Keratinocyte (primary cell): Measurements from ENCODE around the gene MSMP. TPM values are rescaled to one million over a fixed set of nuclear protein-coding genes. Genes with fewer than 3 reads are reported as not detected.

Experiments
- DNase-seq: peaks from one replicate; pipeline ENCODE4 v3.0.0-alpha.2; 2011; ENCODE audit warnings: low read depth, missing footprints, low spot score
- FAIRE-seq: peaks from 2 replicates; lab custom pipeline; 2011; peaks lifted over from hg19 to GRCh38; lab: Jason Lieb, UNC
- H2AFZ ChIP-seq: 2 replicates; pipeline ENCODE4 v1.6.0; 2012; ENCODE audit warnings: low read length, control low read depth, inconsistent platforms; ENCODE audit not compliant: control insufficient read depth
- H3K27ac ChIP-seq: 2 replicates; pipeline ENCODE4 v1.5.1; 2011; ENCODE audit warnings: low read length; ENCODE audit not compliant: control insufficient read depth, insufficient read depth
- H3K27me3 ChIP-seq: 3 replicates; pipeline ENCODE4 v1.6.0; 2011; ENCODE audit warnings: low read length; ENCODE audit not compliant: control insufficient read depth, insufficient read depth; ENCODE audit errors: extremely low read depth
- H3K36me3 ChIP-seq, 2 experiments: 2 replicates in 1 of 2; 3 replicates in 1 of 2; pipeline ENCODE4 v1.5.1; 2011; ENCODE audit warnings: low read length in 2 of 2, mild to moderate bottlenecking in 1 of 2; ENCODE audit not compliant: control insufficient read depth in 2 of 2, insufficient read depth in 2 of 2; ENCODE audit errors: extremely low read depth in 1 of 2
- H3K4me1 ChIP-seq: 3 replicates; pipeline ENCODE4 v1.5.1; 2011; ENCODE audit warnings: low read length; ENCODE audit not compliant: control insufficient read depth, insufficient read depth; ENCODE audit errors: extremely low read depth
- H3K4me2 ChIP-seq: 3 replicates; pipeline ENCODE4 v1.6.0; 2011; ENCODE audit warnings: low read depth, low read length; ENCODE audit not compliant: control insufficient read depth, insufficient read depth; ENCODE audit errors: extremely low read depth
- H3K4me3 ChIP-seq, 3 experiments: fragments of 200-600 bp in 1 of 3; sonication (generic) in 1 of 3; 2 replicates in 2 of 3; 3 replicates in 1 of 3; pipeline ENCODE4 v1.5.1; 2011 to 2016; ENCODE audit warnings: low read length in 3 of 3, mild to moderate bottlenecking in 3 of 3, control low read depth in 2 of 3, inconsistent platforms in 1 of 3, low read depth in 1 of 3, mixed read lengths in 1 of 3, mixed run types in 1 of 3, moderate library complexity in 1 of 3; ENCODE audit not compliant: control insufficient read depth in 2 of 3, insufficient read depth in 2 of 3; ENCODE audit errors: extremely low read depth in 1 of 3
- H3K79me2 ChIP-seq: 2 replicates; pipeline ENCODE4 v1.6.0; 2012; ENCODE audit warnings: low read length; ENCODE audit not compliant: control insufficient read depth, insufficient read depth
- H3K9ac ChIP-seq: 3 replicates; pipeline ENCODE4 v1.6.0; 2011; ENCODE audit warnings: low read length; ENCODE audit not compliant: control insufficient read depth, insufficient read depth; ENCODE audit errors: extremely low read depth
- H3K9me1 ChIP-seq: 3 replicates; pipeline ENCODE4 v1.6.0; 2011; ENCODE audit warnings: low read length; ENCODE audit not compliant: control insufficient read depth, insufficient read depth; ENCODE audit errors: extremely low read depth
- H3K9me3 ChIP-seq: 2 replicates; pipeline ENCODE4 v1.5.1; 2012; ENCODE audit warnings: low read depth, low read length; ENCODE audit not compliant: control insufficient read depth
- H4K20me1 ChIP-seq: 3 replicates; pipeline ENCODE4 v1.6.0; 2011; ENCODE audit warnings: low read length; ENCODE audit not compliant: control insufficient read depth, insufficient read depth; ENCODE audit errors: extremely low read depth
- EZH2 ChIP-seq: IDR thresholded peaks from one replicate; pipeline ENCODE4 v1.6.1; 2012; ENCODE audit warnings: inconsistent platforms, mild to moderate bottlenecking, low read length, moderate library complexity
- dilution Hi-C: fragments of 300-500 bp; cut with MboI; formaldehyde crosslinking; loops from one replicate; pipeline ENCODE4 v1.7.0; 2020; ENCODE audit warnings: low sequenced_read_pairs; ENCODE audit not compliant: extremely low pct_ligation_motif_present
- polyA plus RNA-seq, 5 experiments: library from polyadenylated mRNA; depleted of rRNA in 3 of 5; stranded (reverse) in 3 of 5; stranded (forward) in 1 of 5; unstranded in 1 of 5; fragments of >200 nt; gene quantifications; 1 replicate in 1 of 5; 2 replicates in 3 of 5; 3 replicates in 1 of 5; pipeline versions ENCODE4 v1.2.1 to v1.2.3, GENCODE V29; 2011 to 2012; ENCODE audit warnings: missing spikeins in 2 of 5, low read depth in 1 of 5, low replicate concordance in 1 of 5
- TF ChIP-seq, protein P1 (sequence below), 3 experiments: IDR thresholded peaks in 1 of 3; conservative IDR thresholded peaks in 1 of 3; optimal IDR thresholded peaks in 1 of 3; 2 replicates in 2 of 3; 3 replicates in 1 of 3; pipeline versions ENCODE3 to v1.5.1; 2011; ENCODE audit warnings: low read length in 3 of 3, mild to moderate bottlenecking in 3 of 3, moderate library complexity in 2 of 3, control low read depth in 1 of 3, inconsistent platforms in 1 of 3; ENCODE audit not compliant: insufficient read depth in 2 of 3; ENCODE audit errors: extremely low read depth in 1 of 3

Gene MSMP
- polyA plus RNA-seq, 1 donor (not counting 4 experiments of a cell fraction or from before 2014, with no cell fraction given) = not detected

GRCh38 chr9:35750256-35750531, 3.9 kb downstream of the MSMP start:
- dilution Hi-C loops = no loop called here
- peaks cover 37% of the 10 kb centered on the region for H3K79me2 ChIP-seq
- H3K36me3 ChIP-seq = peaks cover 24 to 27% of the 10 kb centered on the region in 2 experiments
- H3K9me1 ChIP-seq = peaks cover 3% of the 10 kb centered on the region
- peak overlapping the region; percentile 76 for H3K9ac ChIP-seq
- H3K4me1 ChIP-seq = peaks cover 24% of the 10 kb centered on the region
- FAIRE-seq (no peak), DNase-seq (no peak)
- TF ChIP-seq EZH2 = no peak
- TF ChIP-seq, protein P1, sequence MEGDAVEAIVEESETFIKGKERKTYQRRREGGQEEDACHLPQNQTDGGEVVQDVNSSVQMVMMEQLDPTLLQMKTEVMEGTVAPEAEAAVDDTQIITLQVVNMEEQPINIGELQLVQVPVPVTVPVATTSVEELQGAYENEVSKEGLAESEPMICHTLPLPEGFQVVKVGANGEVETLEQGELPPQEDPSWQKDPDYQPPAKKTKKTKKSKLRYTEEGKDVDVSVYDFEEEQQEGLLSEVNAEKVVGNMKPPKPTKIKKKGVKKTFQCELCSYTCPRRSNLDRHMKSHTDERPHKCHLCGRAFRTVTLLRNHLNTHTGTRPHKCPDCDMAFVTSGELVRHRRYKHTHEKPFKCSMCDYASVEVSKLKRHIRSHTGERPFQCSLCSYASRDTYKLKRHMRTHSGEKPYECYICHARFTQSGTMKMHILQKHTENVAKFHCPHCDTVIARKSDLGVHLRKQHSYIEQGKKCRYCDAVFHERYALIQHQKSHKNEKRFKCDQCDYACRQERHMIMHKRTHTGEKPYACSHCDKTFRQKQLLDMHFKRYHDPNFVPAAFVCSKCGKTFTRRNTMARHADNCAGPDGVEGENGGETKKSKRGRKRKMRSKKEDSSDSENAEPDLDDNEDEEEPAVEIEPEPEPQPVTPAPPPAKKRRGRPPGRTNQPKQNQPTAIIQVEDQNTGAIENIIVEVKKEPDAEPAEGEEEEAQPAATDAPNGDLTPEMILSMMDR (optimal IDR thresholded peaks at IDR 0.05 in 1 of 3, IDR thresholded peaks at IDR 0.05 in 1 of 3, conservative IDR thresholded peaks at IDR 0.05 in 1 of 3; ENCODE audit: extremely low read depth in 1 of 3, insufficient read depth in 2 of 3, low read length in 3 of 3) = no peak
- H3K4me2 ChIP-seq = peak overlapping the region; percentile 65
- H2AFZ ChIP-seq = no peak overlapping the region
- no peaks in the 10 kb centered on the region for H3K27me3 ChIP-seq
- no peaks in the 10 kb centered on the region for H3K9me3 ChIP-seq
- H3K27ac ChIP-seq = no peak overlapping the region
- H4K20me1 ChIP-seq = peaks cover 5% of the 10 kb centered on the region
- peak overlapping the region in 2 of 3 experiments; percentile 80 for H3K4me3 ChIP-seq

DNA sequence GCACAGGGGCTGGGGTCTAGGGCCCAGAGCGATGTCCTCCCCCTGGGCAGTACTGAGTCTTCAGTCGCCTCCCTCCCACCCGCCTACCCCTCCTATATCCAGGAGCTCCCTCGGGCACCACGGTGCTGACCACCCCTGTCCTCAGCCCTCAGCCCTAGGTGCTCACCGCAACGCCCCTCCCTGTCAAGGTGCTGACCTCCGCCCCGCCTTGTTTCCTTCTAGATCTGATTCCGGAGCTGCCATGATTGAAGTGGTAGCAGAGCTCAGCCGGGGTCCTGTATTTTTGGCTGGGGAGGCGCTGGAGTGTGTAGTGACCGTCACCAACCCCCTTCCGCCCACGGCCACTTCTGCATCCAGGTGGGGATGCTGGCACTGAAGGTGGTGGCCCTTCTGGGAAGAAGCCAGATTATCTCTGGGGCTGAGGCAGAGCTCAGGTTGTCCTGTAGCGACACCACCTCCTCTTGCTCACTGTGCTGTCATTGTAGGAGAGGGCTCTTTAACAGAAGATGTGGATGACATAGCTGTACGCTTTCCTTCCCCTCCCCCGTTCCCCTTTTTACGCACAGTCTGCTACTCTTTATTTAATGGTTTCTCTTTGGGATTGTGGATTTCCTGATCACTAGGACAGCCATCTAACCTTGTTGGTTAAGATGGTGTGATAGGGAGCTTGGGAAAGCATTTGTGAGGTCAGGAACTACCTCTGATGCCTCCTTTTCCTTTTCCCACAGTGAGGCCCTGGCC, 4.4 kb downstream of the MSMP start:
- Histone ChIP-seq H2AFZ (peak overlapping the region; percentile 84), H4K20me1 (peaks cover 5% of the 10 kb centered on the region), H3K36me3 (peaks cover 25 to 27% of the 10 kb centered on the region in 2 experiments), H3K4me2 (peak overlapping the region; percentile 65), H3K4me3 (peak overlapping the region; percentile 73 to 80 (median 80)), H3K27ac (peak overlapping the region; percentile 48), H3K9me1 (peaks cover 3% of the 10 kb centered on the region), H3K27me3 (no peaks in the 10 kb centered on the region), H3K9me3 (no peaks in the 10 kb centered on the region), H3K9ac (peak overlapping the region; percentile 76), H3K4me1 (peaks cover 24% of the 10 kb centered on the region), H3K79me2 (peaks cover 38% of the 10 kb centered on the region)
- dilution Hi-C loops = no loop called here
- TF ChIP-seq EZH2 = no peak
- TF ChIP-seq, protein P1 (optimal IDR thresholded peaks at IDR 0.05 in 1 of 3, IDR thresholded peaks at IDR 0.05 in 1 of 3, conservative IDR thresholded peaks at IDR 0.05 in 1 of 3; ENCODE audit: extremely low read depth in 1 of 3, insufficient read depth in 2 of 3, low read length in 3 of 3) = peak in 1 of 3 experiments; percentile 23
- no peak for DNase-seq
- peak; percentile 23 for FAIRE-seq
